Activated T-helper 1 cell treated with anti-CD3 and anti-CD28 coated beads, Interleukin-12 subunit alpha, Interleukin-12 subunit beta, Interleukin-2, Interleukin-4 antibody, amounts not matched to agents 30 ng/mL and 10 ng/mL and 1 ng/mL, durations not matched to agents 14 hours and 24 hours and 36 hours (primary cell): Measurements from ENCODE around the gene ULBP1. TPM values are rescaled to one million over a fixed set of nuclear protein-coding genes. Genes with fewer than 3 reads are reported as not detected.
"Not testable (repeated sequence)": the region's sequence is repeated elsewhere in the genome, so short reads cannot be mapped to it uniquely, and the experiment has no call there.

Experiments used
- DNase-seq: peaks from one replicate; pipeline ENCODE4 v3.0.0; 2021; ENCODE audit warnings: low spot score
- H3K27ac Mint-ChIP-seq: one replicate; pipeline ENCODE4 v1.8.0; 2021; ENCODE audit warnings: mild to moderate bottlenecking, mixed read lengths
- H3K27me3 Mint-ChIP-seq: one replicate; pipeline ENCODE4 v1.8.0; 2022; ENCODE audit warnings: mild to moderate bottlenecking, moderate library complexity, mixed read lengths; ENCODE audit not compliant: insufficient read depth
- H3K36me3 Mint-ChIP-seq: one replicate; pipeline ENCODE4 v1.8.0; 2021; ENCODE audit warnings: low read depth, mixed read lengths
- H3K4me1 Mint-ChIP-seq: one replicate; pipeline ENCODE4 v1.8.0; 2021; ENCODE audit warnings: low read depth, mixed read lengths
- H3K4me3 Mint-ChIP-seq: one replicate; pipeline ENCODE4 v1.8.0; 2021; ENCODE audit warnings: mild to moderate bottlenecking, moderate library complexity, mixed read lengths
- H3K9me3 Mint-ChIP-seq: one replicate; pipeline ENCODE4 v1.8.0; 2021; ENCODE audit warnings: mixed read lengths
- intact Hi-C: fragments of 100-400 bp; cut with micrococcal nuclease; formaldehyde crosslinking; loops from one replicate; pipeline ENCODE4 v1.15.1; 2024
- total RNA-seq: library from RNA; stranded (reverse); gene quantifications from 2 replicates; pipeline ENCODE4 v1.2.3, GENCODE V29; 2022

Gene ULBP1
- total RNA-seq, 1 donor from 2014 or later: 0.99 TPM

DNA sequence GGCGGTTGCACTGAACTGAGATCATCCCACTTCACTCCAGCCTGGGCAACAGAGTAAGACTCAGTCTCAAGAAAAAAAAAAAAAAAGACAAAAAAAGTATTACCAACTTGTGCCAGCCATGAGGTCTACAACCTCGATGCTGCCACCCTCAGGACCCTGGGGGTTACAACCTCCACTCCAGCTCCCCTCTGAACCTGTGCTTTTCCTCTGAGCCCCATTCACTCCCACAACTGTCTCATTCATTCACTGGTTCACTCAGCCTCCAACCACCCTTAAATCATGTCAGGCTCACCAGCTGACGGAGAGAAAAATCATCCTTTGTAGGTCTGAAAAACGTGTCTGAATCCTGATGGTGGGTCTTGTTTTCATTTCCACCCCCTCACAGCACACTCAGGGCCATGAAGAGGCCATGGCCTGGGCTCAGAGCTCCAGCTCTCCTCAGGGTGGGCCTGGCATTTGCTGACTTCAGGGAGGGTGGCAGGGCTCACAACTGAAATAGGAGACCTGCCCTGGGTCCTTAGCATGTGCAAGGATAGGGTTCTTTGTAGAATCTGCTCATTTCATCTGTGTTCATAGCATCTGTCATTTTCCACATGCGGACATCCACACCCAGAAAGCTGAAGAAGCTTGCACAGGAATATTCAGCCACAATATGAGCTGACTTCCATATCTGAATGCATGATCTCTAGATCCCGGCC lies 1.9 kb upstream of the ULBP1 start:
- no peak for DNase-seq
- Mint-ChIP-seq H3K4me1 (peaks cover 33% of the 10 kb centered on the region), H3K4me3 (no peak overlapping the region), H3K36me3 (peaks cover 2% of the 10 kb centered on the region), H3K27me3 (peaks cover 70% of the 10 kb centered on the region), H3K9me3 (no peaks in the 10 kb centered on the region), H3K27ac (no peak overlapping the region)
- intact Hi-C loops: loop anchor here (10.0 kb wide), 1 partner anchor 1493 kb away; the partner anchor contains the start of gene RMND1

GRCh38 chr6:149962461-149963211 lies 1.1 kb upstream of the ULBP1 start:
- Mint-ChIP-seq H3K36me3 (peaks cover 2% of the 10 kb centered on the region), H3K4me1 (peaks cover 33% of the 10 kb centered on the region), H3K27me3 (peaks cover 75% of the 10 kb centered on the region), H3K27ac (peak overlapping the region; percentile 88), H3K4me3 (peak overlapping the region; percentile 91), H3K9me3 (no peaks in the 10 kb centered on the region)
- intact Hi-C loops: loop anchor here (1.0 to 10.0 kb wide), 4 partner anchors 21 to 1492 kb away; partner anchors contain the start of gene RMND1
- no peak for DNase-seq

DNA sequence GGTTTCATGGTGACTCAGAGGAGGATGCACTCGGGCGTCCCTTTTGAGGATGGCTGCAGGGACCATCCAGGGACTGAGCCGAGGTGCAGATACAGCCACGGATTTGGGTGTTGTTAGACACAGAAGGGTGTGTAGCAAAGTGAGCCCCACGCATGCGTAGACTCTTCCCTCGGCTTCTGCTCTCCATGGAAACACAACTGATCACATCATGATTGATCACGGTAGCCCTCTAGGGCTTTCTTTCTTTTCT lies 606 bp upstream of the ULBP1 start:
- DNase-seq: peak; percentile 35
- Mint-ChIP-seq H3K9me3 (no peaks in the 10 kb centered on the region), H3K4me1 (peaks cover 33% of the 10 kb centered on the region), H3K27me3 (peaks cover 74% of the 10 kb centered on the region), H3K4me3 (peak overlapping the region; percentile 91), H3K27ac (peak overlapping the region; percentile 88), H3K36me3 (peaks cover 3% of the 10 kb centered on the region)
- intact Hi-C loops: loop anchor here (1.0 to 10.0 kb wide), 4 partner anchors 22 to 1492 kb away; partner anchors contain the start of gene RMND1

DNA sequence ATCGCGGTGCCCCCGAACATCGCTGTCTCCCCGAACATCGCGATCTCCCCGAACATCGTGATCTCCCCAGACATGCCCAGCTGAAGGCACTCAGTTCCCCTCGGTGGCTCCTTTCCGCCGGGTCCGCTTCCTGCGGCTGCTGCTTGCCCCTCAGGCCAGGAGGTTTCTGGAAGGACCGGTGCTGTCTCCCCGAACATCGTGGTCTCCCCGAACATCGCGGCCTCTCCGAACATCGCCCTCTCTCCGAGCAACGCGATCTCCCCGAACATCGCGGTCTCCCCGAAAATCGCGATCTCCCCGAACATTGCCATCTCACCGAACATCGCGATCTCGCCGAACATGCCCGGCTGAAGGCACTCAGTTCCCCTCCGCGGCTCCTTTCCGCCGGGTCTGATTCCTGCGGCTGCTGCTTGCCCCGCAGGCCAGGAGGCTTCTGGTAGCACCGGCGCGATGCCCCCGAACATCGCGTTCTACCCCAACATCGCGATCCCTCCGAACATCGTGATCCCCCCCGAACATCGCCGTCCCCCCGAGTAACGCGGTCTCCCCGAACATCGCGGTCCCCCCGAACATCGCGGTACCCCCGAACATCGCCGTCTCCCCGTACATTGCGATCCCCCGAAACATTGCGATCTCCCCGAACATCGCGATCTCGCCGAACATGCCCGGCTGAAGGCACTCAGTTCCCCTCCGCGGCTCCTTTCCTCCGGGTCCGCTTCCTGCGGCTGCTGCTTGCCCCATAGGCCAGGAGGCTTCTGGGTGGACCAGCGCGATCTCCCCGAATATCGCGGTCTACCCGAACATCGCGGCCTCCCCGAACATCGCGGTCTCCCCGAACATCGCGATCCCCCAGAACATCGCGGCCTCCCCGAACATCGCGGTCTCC lies 808 bp downstream of the ULBP1 start:
- peaks cover 4% of the 10 kb centered on the region for H3K36me3 Mint-ChIP-seq
- H3K4me1 Mint-ChIP-seq: peaks cover 33% of the 10 kb centered on the region
- H3K9me3 Mint-ChIP-seq: no peaks in the 10 kb centered on the region
- H3K27me3 Mint-ChIP-seq: peaks cover 75% of the 10 kb centered on the region
- H3K4me3 Mint-ChIP-seq: peak overlapping the region; percentile 91
- DNase-seq: peak; percentile 9
- intact Hi-C loops: loop anchor here (2.0 to 10.0 kb wide), 2 partner anchors 26 to 1490 kb away; partner anchors contain the start of gene RMND1
- H3K27ac Mint-ChIP-seq: peak overlapping the region; percentile 90

- H3K9me3 Mint-ChIP-seq: no peaks in the 10 kb centered on the region
- intact Hi-C loops: loop anchor here (2.0 to 10.0 kb wide), 2 partner anchors 25 to 1489 kb away; partner anchors contain the start of gene RMND1
- peak overlapping the region; percentile 91 for H3K4me3 Mint-ChIP-seq
- peaks cover 71% of the 10 kb centered on the region for H3K27me3 Mint-ChIP-seq
- H3K27ac Mint-ChIP-seq: peak overlapping the region; percentile 73
- H3K36me3 Mint-ChIP-seq: peaks cover 4% of the 10 kb centered on the region
- H3K4me1 Mint-ChIP-seq: peaks cover 33% of the 10 kb centered on the region
- DNase-seq: no peak
Observed at GRCh38 chr6:149965194-149966020, 1.7 kb downstream of the ULBP1 start.

DNA sequence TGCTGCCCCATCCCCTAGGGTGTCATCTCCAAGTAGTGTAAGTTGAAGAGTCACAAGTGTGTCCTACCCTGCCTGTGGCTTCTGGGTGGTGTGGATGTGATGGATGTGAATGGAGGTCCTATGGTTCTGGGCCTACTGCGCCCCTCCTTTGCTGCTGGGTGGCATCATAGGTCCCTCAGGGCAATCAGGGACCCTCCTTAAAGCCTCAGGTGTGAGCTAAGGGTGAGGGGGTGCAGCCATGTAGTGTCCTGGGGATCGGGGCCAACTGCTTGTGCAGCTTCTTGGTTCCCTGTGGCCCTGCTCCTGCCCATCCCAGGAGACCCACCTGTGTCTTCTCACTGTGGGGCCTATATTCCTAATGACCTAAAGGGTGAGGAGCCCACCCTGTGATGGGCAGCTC lies 2.6 kb downstream of the ULBP1 start:
- intact Hi-C loops: loop anchor here (10.0 kb wide), 1 partner anchor 1488 kb away; the partner anchor contains the start of gene RMND1
- H3K36me3 Mint-ChIP-seq, DNase-seq, H3K27ac Mint-ChIP-seq, H3K9me3 Mint-ChIP-seq: not testable (repeated sequence)
- Mint-ChIP-seq H3K4me1 (peaks cover 33% of the 10 kb centered on the region), H3K4me3 (peak overlapping the region; percentile 91), H3K27me3 (peaks cover 65% of the 10 kb centered on the region)

DNA sequence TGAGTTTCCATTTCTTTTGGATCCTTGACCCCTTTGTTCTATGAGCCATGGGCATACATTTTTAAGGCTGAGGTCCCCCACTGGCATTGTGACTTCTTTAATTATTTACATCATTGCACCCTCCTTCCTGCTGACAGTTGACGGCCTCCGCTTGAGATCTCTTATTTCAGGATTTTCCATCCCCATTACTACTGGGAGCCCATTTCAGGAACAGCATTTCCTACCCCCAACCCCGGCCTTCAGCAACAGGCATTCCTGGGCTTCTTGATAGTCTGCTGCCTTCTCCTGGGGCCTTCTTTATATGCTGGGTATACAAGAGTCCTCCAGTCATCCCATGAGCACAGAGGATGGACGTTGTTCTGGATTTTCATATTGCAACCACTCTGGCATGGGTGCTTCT lies 3.8 kb downstream of the ULBP1 start:
- Mint-ChIP-seq H3K9me3 (no peaks in the 10 kb centered on the region), H3K4me3 (no peak overlapping the region), H3K27ac (no peak overlapping the region), H3K27me3 (peaks cover 67% of the 10 kb centered on the region), H3K4me1 (peaks cover 32% of the 10 kb centered on the region), H3K36me3 (peaks cover 7% of the 10 kb centered on the region)
- no peak for DNase-seq
- intact Hi-C loops: loop anchor here (10.0 kb wide), 1 partner anchor 1487 kb away; the partner anchor contains the start of gene RMND1

DNA sequence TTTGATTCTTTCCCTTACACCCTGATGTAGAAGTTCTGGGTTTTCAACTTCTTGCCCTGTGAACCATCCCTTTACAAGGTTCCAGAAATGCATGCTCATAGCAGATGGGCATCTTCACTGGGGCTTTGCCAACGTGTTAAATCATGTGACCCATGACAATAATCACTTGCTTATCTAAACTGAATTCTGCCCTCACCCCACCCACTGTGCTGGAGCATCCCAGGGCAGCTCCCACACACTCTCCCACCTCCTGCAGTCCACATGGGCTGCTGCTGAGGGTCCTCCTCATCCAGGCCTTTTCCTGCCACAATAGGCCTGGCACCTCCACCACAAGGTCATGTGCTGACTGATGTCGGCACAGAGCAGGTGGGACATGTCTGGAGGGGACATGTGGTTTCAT lies 4.3 kb downstream of the ULBP1 start:
- intact Hi-C loops: loop anchor here (10.0 kb wide), 1 partner anchor 1487 kb away; the partner anchor contains the start of gene RMND1
- DNase-seq, H3K9me3 Mint-ChIP-seq, H3K36me3 Mint-ChIP-seq, H3K27ac Mint-ChIP-seq, H3K4me3 Mint-ChIP-seq: not testable (repeated sequence)
- Mint-ChIP-seq H3K4me1 (peaks cover 28% of the 10 kb centered on the region), H3K27me3 (peaks cover 66% of the 10 kb centered on the region)

DNA sequence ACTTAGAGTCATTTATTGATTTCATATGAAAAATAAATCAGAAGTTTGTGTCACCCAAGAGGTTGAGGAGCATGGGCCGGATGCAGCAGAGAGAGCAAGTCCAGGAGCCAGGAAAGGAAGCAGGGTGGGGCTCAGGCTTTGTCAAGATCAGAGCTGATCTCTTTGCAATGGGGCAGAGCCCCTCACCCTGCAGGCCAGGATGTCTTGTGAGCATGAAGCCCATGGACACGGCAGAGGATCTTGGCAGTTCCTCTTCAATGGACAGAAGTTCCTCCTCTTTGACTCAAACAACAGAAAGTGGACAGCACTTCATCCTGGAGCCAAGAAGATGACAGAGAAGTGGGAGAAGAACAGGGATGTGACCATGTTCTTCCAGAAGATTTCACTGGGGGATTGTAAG lies 5.2 kb downstream of the ULBP1 start:
- H3K4me3 Mint-ChIP-seq, H3K27ac Mint-ChIP-seq, DNase-seq, H3K9me3 Mint-ChIP-seq, H3K36me3 Mint-ChIP-seq: not testable (repeated sequence)
- Mint-ChIP-seq H3K27me3 (peaks cover 61% of the 10 kb centered on the region), H3K4me1 (peaks cover 21% of the 10 kb centered on the region)
- intact Hi-C loops: loop anchor here (10.0 kb wide), 1 partner anchor 1486 kb away; the partner anchor contains the start of gene RMND1

- Mint-ChIP-seq H3K36me3 (peaks cover 5% of the 10 kb centered on the region), H3K27ac (no peak overlapping the region), H3K4me3 (no peak overlapping the region), H3K27me3 (peaks cover 59% of the 10 kb centered on the region), H3K9me3 (no peaks in the 10 kb centered on the region), H3K4me1 (peaks cover 15% of the 10 kb centered on the region)
- intact Hi-C loops: loop anchor here (10.0 kb wide), 1 partner anchor 1485 kb away; the partner anchor contains the start of gene RMND1
- DNase-seq: no peak
Observed at GRCh38 chr6:149969635-149970034, 5.9 kb downstream of the ULBP1 start.

DNA sequence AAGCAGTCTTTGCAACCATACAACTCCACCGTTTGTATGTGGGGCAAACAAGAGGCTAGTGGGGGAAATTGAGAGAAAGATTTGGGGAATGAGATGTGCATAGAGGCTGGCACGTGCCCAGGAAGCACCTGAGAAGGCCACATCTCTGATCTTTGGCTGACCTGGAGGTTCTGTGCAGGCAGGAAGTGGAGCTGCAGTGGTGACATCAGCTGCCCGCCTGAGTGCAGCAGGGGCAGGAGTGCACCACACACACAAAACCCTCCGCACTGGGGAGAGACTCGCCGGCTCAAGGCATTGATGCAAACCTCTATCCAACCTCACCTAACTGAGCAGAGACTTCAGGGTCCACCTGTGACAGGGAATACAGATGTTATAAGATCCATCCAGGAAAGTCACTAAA lies 10.7 kb downstream of the ULBP1 start:
- H3K27ac Mint-ChIP-seq, H3K4me3 Mint-ChIP-seq, intact Hi-C loops, DNase-seq, H3K36me3 Mint-ChIP-seq, H3K9me3 Mint-ChIP-seq, H3K4me1 Mint-ChIP-seq: not testable (repeated sequence)
- H3K27me3 Mint-ChIP-seq: peaks cover 51% of the 10 kb centered on the region

GRCh38 chr6:149974825-149975224 lies 11.1 kb downstream of the ULBP1 start:
- intact Hi-C loops: no loop called here
- H3K36me3 Mint-ChIP-seq: peaks cover 6% of the 10 kb centered on the region
- no peaks in the 10 kb centered on the region for H3K4me1 Mint-ChIP-seq
- no peak overlapping the region for H3K27ac Mint-ChIP-seq
- H3K9me3 Mint-ChIP-seq: no peaks in the 10 kb centered on the region
- H3K27me3 Mint-ChIP-seq: peaks cover 51% of the 10 kb centered on the region
- no peak overlapping the region for H3K4me3 Mint-ChIP-seq
- no peak for DNase-seq
